GM06990 (cell line): ENCODE results near the gene FAM117A.
"Not testable (repeated sequence)": the region's sequence is repeated elsewhere in the genome, so short reads cannot be mapped to it uniquely, and the experiment has no call there.

Experiments used
- DNase-seq: peaks from one replicate; pipeline ENCODE4 v3.0.0-alpha.2; 2011; ENCODE audit not compliant: insufficient read length; ENCODE audit errors: extremely low read depth
- H3K27me3 ChIP-seq: replicated peaks from 2 replicates; pipeline ENCODE4 v1.6.0; 2011; ENCODE audit warnings: low read length; ENCODE audit not compliant: control insufficient read depth, insufficient read depth
- H3K36me3 ChIP-seq: 2 replicates; pipeline ENCODE4 v1.5.1; 2011; ENCODE audit warnings: low read length; ENCODE audit not compliant: control insufficient read depth, insufficient read depth
- H3K4me3 ChIP-seq: replicated peaks from 2 replicates; pipeline ENCODE4 v1.5.1; 2011; ENCODE audit warnings: low read depth, mild to moderate bottlenecking, control low read depth, low read length
- TF ChIP-seq, protein P1 (sequence below): IDR thresholded peaks from 2 replicates; pipeline ENCODE4 v1.5.1; 2011; ENCODE audit warnings: low read length, control low read depth, mild to moderate bottlenecking, inconsistent platforms; ENCODE audit not compliant: insufficient read depth, poor library complexity, severe bottlenecking

The FAM117A gene

GRCh38 chr17:49725452-49726130 lies 38.3 kb downstream of the FAM117A start:
- peaks cover 24% of the 10 kb centered on the region for H3K36me3 ChIP-seq
- no peak for DNase-seq
- H3K27me3 ChIP-seq, result no peaks in the 10 kb centered on the region
- TF ChIP-seq, protein P1, sequence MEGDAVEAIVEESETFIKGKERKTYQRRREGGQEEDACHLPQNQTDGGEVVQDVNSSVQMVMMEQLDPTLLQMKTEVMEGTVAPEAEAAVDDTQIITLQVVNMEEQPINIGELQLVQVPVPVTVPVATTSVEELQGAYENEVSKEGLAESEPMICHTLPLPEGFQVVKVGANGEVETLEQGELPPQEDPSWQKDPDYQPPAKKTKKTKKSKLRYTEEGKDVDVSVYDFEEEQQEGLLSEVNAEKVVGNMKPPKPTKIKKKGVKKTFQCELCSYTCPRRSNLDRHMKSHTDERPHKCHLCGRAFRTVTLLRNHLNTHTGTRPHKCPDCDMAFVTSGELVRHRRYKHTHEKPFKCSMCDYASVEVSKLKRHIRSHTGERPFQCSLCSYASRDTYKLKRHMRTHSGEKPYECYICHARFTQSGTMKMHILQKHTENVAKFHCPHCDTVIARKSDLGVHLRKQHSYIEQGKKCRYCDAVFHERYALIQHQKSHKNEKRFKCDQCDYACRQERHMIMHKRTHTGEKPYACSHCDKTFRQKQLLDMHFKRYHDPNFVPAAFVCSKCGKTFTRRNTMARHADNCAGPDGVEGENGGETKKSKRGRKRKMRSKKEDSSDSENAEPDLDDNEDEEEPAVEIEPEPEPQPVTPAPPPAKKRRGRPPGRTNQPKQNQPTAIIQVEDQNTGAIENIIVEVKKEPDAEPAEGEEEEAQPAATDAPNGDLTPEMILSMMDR, result no peak
- H3K4me3 ChIP-seq, result no peak overlapping the region

- peaks cover 30% of the 10 kb centered on the region for H3K36me3 ChIP-seq
- DNase-seq, H3K27me3 ChIP-seq, H3K4me3 ChIP-seq: not testable (repeated sequence)
These were observed 39.4 kb downstream of the FAM117A start for GRCh38 chr17:49724552-49724951.

DNA sequence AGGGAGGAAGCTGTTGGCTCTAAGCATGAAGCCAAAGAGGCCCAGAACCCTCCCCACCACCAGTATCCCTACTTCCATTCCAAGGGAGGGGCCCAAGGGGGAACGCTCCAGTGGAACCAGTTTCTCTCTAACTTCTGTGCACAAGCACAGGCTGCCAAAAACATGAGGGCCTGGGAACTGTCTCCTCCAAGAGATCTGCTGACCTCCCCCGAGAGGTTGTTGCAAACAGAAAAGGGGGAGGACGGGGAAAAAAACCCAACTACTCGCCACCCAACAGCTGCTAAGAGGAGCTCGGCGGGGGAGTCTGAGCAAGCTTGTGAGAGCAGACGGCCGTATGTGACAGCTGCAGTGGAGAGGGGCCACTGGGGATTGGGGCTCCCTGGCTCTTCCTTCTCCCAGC lies 40.5 kb downstream of the FAM117A start:
- no peak for DNase-seq
- Histone ChIP-seq H3K27me3 (no peaks in the 10 kb centered on the region), H3K4me3 (no peak overlapping the region), H3K36me3 (peaks cover 30% of the 10 kb centered on the region)
- TF ChIP-seq, protein P1, result no peak

GRCh38 chr17:49722066-49722465 lies 41.9 kb downstream of the FAM117A start:
- no peaks in the 10 kb centered on the region for H3K27me3 ChIP-seq
- H3K36me3 ChIP-seq, result peaks cover 29% of the 10 kb centered on the region
- TF ChIP-seq, protein P1, result no peak
- no peak for DNase-seq
- H3K4me3 ChIP-seq, result no peak overlapping the region

DNA sequence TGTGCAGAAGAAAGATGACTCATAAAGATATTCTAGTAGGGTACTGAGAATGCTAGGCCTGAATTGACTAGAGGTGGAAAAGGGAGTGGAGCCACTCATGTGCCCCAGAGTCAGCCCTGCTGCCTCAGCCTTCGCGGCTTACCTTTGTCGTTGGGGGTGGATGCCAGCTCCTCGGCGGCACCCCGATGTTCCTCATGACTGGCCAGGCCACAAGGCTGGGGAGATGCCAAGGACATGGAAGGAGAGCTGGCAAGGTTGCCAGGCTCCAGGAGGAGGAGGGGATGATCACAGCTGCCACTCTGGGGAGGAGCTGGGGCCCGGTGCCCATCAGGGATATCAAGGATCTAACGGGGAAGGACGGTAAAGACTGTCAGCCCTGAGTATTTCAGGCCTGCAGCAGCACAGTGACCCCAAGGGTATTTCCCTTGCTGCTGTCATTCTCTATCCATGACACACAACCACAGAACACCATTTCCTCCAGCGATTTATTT lies 46.5 kb downstream of the FAM117A start:
- peaks cover 34% of the 10 kb centered on the region for H3K36me3 ChIP-seq
- DNase-seq, result no peak
- TF ChIP-seq, protein P1, result no peak
- H3K27me3 ChIP-seq, result no peaks in the 10 kb centered on the region
- no peak overlapping the region for H3K4me3 ChIP-seq

DNA sequence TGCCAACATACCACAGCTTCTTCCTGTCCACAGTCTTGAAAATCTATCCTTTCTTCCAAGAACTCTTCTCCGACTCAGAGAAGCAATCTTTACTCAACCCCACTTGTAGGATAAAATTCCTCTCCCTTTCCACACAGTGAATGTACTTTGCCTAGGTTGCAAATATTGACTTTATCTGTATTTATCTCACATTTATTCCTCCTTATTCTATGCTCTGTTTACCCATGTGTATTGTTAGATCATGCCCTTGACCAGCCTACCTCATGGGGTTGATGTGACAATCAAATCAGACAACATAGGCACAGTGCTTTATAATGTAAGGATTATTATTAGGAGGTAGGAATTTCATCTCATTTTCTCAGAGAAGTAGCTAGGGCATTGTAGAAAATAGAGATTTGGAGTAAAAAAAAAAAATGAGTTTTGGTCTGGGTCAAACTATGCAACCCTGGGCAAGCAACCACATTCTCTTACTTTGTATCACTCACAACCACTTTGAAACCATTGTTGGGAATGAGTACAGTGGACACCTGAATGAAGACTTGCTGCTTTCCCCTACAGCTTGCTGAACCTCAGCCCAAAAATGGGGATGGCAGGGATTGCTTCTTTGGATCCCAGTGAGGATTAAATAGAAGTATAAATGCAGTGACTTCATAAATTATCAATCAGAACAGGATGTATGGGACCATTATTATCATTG lies 47.1 kb downstream of the FAM117A start:
- TF ChIP-seq, protein P1, result no peak
- Histone ChIP-seq H3K27me3 (no peaks in the 10 kb centered on the region), H3K36me3 (peaks cover 29% of the 10 kb centered on the region), H3K4me3 (no peak overlapping the region)
- DNase-seq, result no peak
